NCI-H226 (cell line): Measurements from ENCODE around the gene CLEC16A.

Experiments
- DNase-seq: peaks from one replicate; pipeline ENCODE4 v3.0.0-alpha.2; 2015

The CLEC16A gene

DNA sequence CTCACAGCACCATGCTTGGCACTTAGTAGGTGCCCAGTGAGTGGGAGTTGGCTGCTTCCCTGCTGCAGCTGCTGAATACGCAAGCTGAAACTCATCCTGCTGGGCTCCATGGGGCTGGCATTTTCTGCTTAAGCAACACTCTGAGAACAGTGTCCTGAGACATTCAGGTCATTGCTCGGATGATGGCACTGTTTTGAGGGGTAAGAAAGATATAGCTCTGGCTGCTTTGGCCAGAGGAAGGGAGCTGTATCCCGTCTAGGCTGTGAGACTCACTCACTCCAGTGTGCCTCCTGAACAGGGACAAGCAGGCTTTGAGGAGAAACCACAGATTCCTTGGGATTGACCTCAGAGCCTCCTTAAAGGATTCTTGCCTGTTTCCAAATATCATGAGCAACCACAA is 120.5 kb downstream of the CLEC16A start:
- no peak for DNase-seq

DNA sequence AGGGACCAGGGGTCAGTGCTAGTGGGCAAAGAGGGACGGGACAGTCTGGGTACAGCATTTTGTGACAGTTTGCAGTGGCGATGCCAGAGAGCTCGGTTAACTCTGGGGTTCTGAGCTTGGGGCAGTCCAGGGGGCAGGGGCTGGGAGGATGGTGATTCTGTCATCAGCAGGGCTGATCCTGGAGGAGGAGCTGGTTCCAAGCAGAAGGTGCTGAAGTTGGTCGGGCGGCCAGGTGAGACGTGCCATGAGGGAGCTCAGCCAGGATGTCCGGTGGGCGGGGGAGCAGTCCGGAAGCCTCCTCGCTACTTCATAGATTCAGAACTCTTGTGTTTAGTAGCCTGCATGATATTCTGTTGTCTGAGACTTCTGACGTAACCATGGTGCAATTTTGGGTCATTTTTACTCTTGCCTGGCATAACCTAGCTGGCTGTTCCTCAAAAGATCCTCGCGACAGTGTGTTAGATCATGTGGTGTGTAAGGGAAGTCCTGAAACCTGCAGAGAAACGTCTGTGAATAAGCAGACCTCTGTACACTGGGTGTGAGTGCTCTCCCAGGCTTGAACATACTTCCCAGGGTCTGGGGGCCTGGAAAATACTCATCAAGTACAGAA is 122.0 kb downstream of the CLEC16A start:
- no peak for DNase-seq

DNA sequence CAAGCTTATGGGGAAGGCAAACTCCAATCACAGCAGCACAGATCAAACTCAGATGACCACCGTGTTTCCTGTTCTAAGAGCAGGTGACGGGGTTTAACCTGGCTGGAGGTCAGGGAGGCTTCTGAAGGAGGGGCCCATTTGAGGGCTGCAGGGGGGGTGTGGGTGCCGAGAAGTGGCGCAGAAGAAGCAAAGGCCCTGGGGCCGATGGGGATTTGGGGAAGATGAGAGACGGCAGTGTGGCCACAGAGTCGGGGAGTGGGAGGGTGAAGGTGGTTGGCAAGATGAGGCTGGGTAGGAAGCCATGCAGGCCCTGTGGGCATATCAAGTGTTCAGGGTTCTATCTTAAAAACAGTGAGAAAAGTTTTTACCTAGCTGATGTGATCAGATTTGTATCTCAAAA is 122.9 kb downstream of the CLEC16A start:
- no peak for DNase-seq

DNA sequence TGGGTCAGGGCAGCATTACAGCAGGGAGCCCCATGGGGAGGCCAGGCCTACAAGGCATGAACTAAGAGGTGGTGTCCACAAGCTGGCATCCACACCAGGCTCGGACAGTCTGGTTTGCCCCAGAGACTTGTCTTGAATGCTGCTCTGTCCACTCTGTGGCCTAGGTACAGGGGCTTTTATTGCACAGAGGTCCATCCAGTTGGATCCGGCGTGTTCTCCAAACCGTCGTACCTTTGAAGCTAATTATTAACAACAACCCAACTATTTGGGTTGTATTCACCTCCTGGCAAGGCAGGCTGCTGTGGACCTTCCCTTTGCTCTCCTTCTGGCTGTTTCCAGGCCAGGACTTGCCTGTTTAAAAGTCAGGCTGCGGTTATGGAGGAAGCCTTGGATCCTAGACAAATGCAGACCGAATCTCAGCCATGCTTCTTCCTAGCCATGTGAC is 123.4 kb downstream of the CLEC16A start:
- no peak for DNase-seq

DNA sequence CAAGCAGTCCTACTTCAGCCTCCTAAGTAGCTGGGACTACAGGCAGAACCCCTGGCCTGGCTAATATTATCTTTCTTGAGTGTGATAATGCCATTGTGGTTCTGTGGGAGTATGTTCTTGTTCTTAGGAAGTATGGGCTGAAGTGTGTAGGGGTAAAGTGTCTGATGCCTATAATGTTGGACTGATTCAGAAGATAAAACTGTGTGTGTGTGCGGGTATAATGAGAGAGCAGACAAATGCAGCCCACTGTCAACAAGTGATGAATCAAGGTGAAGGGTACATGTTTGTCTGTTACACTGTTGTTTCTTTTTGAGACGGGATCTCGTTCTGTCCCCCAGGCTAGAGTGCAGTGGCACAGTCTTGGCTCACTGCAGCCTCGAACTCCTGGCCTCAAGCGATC is 127.5 kb downstream of the CLEC16A start:
- no peak for DNase-seq

DNA sequence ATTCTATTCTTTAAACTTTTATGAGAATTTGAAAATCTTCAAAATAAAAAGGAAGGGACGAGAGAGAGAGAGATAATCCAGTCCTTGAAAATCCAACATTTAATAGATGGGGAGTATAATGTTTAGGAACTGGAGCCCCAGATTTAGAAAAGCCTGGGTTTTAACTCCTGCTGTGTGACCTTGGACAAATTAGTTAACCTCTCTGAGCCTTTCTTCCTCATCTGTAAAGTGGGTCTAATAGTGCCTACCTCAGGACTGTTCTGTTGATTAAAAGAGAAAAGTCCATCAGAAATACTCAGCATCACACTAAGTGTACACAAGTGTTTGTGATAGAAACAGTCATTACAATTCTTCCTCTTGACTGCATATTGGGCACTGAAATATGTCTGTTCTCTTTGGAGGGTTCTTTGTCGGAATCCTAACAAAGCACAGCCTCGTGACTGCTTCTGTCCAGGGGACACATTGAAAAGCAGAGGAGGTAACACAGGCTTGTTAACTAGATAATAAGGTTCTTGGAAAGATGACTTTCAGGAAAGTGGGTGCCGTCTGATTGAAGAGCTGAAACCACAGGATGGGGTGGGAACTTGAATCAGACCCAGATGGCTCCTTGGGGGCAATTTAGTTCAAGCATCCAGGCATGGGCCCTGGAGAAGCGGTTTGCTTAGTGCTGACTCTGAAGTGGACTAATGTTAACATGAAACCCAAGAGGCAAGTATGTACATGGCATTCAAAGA is 128.2 kb downstream of the CLEC16A start:
- no peak for DNase-seq

DNA sequence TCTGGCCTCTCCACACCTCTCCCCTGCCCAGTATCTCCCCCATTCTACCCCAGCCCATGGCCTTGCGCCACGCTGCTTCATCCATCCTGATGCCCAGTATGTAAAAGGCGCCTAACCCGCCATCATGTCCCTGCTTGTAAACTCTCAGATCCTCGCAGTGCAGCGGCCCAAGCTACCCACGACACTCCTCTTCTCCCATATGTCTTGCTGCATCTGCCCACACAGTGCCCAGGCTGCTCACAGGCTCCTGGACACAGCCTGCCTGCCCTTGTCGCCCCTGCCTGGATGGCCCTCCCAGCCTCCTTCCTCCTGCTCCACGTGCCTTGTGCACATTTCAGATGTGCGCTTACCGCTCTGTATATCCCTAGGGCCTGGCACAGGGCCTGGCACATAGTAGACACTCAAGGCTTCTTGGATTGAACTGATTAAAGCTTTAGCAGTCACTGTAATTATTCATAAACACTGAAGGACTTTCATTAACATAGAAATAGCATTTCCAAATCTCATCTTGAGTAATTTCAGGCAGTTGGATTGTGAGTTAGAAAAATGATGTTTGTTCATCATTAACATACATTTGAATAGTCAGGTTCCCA is 129.1 kb downstream of the CLEC16A start:
- DNase-seq: no peak

DNA sequence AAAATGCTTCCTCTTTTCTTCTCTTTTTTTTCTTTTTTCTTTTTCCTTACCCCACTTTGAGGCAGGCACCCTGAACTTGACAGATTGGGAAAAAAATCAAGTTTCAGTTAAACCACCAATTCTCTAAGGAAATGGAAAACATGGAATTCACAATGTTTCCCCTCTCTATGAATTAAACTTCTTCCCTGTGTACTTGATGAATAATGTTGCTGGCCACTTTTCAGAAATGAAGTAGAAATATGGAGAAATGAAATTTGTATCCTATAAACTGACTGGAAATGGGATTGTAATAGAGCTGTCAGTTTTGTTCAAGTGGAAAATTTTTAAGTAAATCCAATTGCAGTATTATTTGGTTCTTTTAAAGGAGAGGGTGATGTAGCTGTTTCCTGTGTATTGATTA is 129.8 kb downstream of the CLEC16A start:
- DNase-seq: no peak

DNA sequence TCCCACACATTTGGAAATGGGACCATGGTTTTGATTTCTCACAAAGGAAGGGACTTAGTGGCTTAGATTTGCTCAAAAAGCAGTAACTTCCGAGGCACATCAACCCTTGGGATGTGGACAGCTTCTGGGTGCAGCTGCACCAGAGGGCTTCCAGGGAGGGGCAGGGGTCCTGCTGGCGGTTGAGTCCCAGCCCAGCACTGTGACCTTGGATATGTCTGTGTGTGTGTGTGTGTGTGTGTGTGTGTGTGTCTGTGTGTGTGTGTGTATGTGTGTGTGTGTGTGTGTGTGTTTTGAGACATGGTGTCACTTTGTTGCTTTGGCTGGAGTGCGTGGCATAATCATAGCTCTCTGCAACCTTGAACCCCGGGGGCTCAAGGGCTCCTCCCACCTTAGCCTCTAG is 130.8 kb downstream of the CLEC16A start:
- DNase-seq: no peak

DNA sequence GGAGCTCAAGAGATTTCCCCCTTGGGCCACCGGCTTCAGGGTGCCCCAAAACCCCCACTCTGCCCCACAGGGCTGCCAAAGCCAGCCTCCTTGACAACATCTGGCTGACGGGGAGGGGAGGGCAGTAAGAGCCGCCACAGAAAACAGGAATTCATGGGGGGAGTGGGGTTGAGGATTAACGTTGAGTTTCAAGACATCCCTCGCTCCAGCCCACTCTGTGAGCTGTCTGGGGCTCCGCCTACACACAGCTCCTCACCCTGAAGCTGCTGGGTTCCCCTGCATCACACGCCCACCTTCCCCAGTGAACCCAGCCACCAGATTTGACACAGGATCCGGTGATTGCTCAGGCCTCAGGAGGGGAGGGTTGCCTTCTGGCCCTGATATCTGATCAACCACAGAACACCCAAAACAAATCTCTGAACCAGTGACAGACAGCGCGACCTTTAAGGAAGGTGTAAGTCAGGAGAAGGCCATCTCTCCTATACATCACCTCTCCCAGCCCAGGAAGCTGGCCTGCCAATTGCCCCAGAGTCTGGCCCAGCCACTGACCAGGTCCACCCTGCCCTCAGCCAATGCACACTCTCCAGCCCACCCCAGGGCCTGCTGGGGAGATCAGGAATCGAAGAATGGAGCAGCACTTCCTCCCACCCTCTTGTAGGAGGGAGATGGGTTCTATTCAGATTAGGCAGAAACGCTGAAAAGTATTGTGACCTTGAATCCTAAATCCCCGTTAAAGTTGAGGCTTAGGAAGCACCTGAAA is 132.1 kb downstream of the CLEC16A start:
- DNase-seq: no peak

DNA sequence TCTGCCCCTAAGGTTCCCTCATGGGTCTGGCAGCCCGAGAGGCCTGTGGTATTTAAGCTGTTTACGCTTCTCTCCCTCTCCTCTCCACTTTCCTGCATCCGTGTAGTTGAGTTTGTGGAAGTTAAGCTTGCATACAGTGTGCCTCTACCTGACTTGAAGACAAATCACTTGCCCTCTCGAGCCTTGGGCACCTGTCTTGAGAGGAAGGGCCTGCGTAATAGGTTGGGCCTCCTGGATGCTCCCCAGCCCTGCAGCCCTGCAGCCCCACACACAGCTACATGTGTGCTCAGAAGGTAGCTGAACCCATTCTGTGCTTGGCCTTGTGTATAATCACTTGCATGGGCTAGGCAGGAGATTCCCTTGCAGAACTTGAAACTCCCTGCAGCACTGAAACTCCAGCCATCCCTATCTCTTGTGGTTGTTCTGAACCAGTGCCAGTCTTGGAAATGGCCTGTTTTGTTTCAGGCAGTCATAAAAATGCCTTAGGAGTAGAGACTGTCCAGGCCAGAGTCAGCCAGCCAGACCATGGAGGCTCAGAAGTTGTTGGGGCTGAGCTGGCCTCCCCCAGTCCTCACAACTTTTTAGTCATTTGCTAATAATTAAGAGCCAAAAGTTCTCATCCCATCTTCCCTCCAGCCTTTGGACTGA is 134.6 kb downstream of the CLEC16A start:
- peak; percentile 80 for DNase-seq

DNA sequence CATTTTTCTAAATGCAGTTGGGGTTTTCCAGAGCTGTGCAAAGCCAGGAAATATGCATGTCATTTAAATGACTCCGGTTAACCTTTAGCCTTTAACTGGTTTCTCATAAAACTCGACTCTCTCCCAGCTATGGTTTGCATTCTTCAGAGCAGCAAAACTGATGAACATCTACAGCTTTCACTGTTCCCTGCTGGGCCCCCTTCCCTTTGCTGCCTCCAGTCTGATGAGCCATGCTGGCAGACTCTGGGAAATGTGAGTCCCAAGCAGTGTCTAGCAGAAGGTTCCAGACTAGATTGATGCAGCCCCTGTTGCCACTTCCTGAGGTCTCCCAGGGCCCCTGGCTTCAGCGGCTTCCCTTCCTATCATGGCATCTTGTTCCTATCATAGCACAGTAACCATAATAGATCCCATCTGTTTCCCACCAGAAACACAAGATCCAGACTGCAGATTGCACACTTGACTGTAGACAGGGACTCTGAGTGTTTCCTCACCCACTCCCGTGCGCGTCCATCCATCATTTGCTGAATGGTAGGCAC is 135.4 kb downstream of the CLEC16A start:
- peak; percentile 46 for DNase-seq

DNA sequence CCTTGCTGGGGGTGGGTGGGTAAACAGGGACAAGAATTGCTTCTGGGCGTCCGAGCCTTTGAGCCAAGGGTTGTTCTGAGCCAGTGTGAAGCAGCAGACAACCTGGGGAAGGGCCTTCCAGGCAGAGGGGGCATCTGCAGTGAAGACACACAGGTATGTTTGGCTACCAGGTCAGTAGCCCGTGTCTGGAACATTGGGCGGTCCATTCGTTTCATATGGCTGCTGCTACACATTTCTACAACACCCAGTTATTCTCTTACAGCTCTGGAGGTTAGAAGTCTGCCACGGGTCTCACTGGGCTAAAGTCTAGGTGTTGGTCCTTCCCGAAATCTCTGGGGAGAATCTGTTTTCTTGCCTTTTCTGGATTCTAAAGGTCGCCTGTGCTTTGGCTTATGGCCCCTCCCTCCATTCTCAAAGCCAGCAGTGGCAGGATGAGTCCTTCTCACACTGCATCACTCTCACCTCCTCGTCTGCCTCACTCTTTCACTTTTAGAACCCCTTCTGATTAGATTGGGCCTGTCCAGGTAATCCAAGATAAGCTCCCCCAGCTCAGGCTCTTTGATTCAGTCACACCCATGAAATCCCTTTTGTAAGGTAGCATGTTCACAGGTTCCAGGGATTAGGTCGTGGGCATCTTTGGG is 136.1 kb downstream of the CLEC16A start:
- DNase-seq: no peak

DNA sequence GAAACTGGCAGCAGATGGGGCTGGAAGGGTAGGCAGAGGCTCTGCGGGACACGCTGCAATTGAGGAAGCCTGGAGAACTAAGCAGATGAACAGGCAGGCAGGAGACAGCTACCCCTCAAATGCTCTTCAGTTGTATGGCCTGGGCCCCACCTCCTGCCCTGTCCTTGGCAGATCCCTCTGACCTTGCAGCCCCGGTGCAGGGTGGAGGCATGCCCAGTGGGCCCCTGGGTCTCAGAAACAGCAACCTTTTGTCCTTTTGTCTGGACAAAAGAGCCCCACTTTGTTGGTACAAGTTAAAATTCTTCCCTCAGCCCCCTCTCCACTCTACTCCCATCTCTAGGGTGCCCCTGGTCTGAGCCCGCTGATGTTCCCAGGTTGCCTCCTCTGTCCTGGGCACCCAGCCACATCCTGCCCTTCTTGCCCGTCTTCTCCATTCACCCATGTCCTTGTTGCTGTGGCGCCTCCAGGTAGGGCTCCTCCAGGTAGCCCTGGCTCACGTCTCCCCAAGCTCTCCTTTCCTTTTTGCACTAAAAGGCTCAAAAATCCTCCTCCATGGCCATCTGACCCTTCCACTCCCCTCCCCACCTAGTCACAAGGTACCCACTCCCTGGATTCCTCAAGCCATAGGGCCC is 136.8 kb downstream of the CLEC16A start:
- no peak for DNase-seq

DNA sequence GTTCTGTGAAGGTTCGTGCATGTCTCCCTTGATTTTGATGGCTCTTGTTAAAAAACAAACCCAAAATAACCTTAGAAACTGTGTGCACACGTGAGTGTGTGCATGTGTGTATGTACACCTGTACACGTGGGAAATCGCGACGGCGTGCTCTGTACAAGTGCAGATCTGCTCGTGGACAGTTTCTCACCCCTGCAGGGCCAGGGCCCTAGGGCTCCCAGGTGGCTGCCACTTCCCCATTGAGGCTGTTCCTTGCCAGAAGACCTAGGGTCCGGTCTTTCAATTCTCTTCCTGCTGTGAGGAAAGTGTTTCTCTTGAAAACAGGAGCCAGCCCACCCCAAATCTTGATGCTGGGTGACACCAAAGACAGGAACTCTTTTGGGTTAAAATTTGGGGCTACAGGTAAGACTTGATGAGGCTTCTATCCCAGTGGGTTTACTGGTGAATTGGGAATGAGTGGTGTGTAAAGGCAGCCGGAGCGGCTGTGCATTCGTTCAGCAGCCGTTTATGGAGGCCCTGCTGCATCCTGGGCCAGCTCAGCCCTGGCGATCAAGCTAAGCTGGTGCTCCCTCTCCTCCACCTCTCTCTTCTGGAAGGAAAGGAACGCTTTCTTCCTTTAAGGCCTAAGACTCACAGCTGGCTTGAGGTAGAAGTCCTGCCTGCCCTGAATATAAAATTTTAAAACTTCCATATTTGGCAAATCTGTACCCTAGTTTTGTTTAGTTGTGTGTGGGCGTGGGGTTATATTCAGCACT is 137.9 kb downstream of the CLEC16A start:
- DNase-seq: no peak

DNA sequence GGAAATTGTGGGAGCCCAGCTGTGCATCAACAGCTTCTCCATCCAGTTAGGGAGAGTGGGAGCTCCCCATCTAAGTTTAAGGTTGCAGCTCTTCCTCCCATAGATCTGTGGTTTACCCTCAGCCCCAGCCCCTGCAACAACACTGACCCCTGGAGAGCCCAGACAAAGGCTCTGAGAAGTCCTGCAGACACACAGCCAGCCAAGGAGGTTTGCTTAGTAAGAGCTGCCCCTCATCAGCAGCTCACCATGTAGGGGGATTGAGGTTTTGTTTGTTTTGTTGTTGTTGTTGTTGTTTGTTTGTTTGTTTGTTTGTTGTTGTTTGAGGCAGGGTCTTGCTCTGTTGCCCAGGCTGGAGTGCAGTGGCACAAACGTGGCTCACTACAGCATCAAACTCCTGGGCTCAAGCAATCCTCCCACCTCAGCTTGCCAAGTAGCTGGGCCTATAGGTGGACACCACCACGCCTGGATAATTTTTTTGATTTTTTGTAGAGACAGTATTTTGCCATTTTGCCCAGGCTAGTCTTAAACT is 138.6 kb downstream of the CLEC16A start:
- DNase-seq: no peak

DNA sequence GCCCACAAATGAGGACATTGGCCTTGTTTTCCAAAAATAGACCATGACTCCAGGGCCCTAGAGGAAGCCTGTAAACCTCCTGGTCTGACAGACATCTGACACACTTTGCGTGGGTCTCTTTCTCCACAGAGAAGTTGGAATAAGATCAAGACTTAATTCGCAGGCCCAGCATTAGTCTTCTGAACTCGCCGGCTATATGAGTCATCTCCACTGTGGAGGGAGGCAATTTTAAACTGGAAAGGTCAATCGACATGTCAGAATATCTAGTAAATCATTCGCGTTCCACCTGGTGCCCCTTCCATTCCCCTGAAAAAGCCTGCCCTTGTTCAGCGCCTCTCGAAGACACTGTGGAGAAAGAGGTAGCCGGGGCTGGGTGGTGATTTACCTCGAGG is 140.1 kb downstream of the CLEC16A start:
- DNase-seq: peak; percentile 71

DNA sequence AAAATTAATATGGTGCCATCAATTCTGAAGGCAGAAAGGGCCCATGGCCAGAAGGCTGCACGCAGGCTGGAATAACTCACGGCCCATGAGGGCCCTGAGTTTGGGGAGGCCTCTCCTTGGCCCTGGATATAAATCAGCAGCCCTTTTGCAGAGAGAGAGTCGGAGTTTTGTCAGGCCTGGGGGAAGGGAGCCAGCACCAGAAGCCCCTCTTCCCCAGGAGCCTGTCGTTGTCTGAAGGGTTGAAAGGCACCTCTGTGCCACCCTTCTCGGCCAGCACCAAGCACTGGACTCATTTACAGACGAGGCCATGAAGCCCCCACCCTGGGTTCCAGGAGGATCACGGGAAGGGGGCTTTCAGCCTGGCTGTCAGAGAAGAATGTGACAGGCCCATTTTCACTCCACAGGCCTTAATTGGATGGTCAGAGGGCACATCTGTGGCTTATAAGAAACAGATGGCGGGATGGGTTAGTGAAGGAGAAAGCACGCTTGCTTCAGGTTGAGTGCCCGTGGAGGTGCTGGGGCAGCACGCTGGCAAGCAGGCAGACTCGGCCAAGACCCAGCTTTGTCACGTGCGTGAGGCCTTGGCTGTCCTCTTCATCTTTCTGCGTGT is 140.6 kb downstream of the CLEC16A start:
- no peak for DNase-seq

DNA sequence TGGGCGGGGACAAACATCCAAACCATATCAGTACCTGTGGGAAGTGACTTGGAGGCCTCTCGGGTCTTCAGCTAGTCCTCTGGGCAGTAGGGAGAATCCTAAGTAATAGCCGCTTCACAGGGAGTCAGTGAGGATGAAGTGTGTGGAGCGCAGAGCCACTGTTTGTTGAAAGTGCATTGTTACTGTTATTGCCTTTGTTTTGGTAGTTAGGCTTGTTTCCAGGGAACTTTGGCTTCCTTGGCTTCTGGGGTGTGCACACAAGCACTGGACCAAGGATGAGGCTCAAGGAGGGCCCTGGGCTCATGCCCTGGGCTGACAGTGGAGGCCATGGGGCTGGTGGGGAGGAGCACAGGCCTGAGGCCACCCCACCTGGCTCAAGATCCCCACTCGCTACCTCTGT is 141.6 kb downstream of the CLEC16A start:
- DNase-seq: no peak

DNA sequence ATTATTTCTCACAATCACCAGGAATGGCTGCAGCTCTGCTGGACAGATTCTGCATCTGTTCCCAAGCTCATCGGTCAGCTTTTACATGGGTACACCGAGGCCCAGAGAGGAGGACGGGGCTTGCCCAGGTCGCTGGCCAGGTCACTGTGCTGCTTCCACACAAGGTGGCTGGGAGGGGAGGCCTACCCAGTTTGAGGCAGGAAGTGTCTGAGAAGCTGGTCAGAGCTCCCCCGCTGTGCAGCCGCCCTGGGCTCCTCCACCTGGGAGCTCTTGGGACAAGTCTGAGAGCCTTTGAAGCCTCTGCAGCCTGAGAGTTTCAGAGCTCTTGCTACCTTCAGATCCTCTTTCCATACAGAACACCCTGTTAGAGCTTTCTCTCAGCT is 143.3 kb downstream of the CLEC16A start:
- DNase-seq: no peak
